HepG2 (cell line): Measurements from ENCODE around the gene IDH3G. TPM values are rescaled to one million over a fixed set of nuclear protein-coding genes. Genes with fewer than 3 reads are reported as not detected.

Experiments used
- CREM ChIP-seq, 2 experiments: sonication (generic) in 1 of 2; formaldehyde crosslinking in 1 of 2; IDR thresholded peaks; 2 replicates each; pipeline versions ENCODE4 v1.4.0 to v1.6.1; 2016 to 2020; ENCODE audit warnings: antibody characterized with exemption in 1 of 2, mild to moderate bottlenecking in 1 of 2, missing genetic modification reagents in 1 of 2
- GATAD2A ChIP-seq: IDR thresholded peaks from 2 replicates; pipeline ENCODE4 v1.6.1; 2016
- HNRNPK ChIP-seq: fragments of 200-400 bp; formaldehyde crosslinking; IDR thresholded peaks from 2 replicates; pipeline ENCODE4 v1.6.1; 2018; ENCODE audit warnings: low read length, low read depth, moderate library complexity, mild to moderate bottlenecking; ENCODE audit not compliant: poor library complexity, severe bottlenecking
- IRF2 ChIP-seq: IDR thresholded peaks from 2 replicates; pipeline ENCODE4 v1.6.1; 2018; ENCODE audit warnings: missing genetic modification reagents, missing compliant biosample characterization
- MTF1 ChIP-seq: sonication (generic); formaldehyde crosslinking; IDR thresholded peaks from 2 replicates; pipeline ENCODE4 v1.5.0; 2020; ENCODE audit warnings: missing genetic modification reagents
- NFIC ChIP-seq: IDR thresholded peaks from 2 replicates; pipeline ENCODE4 v1.6.1; 2012; ENCODE audit warnings: mild to moderate bottlenecking, low read length, inconsistent platforms
- RFX1 ChIP-seq: fragments of 450-650 bp; IDR thresholded peaks from 2 replicates; pipeline ENCODE4 v1.6.1; 2017
- ZFP82 ChIP-seq: sonication (generic); formaldehyde crosslinking; IDR thresholded peaks from 2 replicates; pipeline ENCODE4 v1.5.1; 2020; ENCODE audit warnings: mild to moderate bottlenecking, missing genetic modification reagents, borderline replicate concordance
- ZNF501 ChIP-seq: sonication (generic); formaldehyde crosslinking; IDR thresholded peaks from 2 replicates; pipeline ENCODE4 v1.5.1; 2020; ENCODE audit warnings: mild to moderate bottlenecking, moderate library complexity, missing genetic modification reagents
- ZNF572 ChIP-seq: sonication (generic); formaldehyde crosslinking; IDR thresholded peaks from 2 replicates; pipeline ENCODE4 v1.5.1; 2020; ENCODE audit warnings: mild to moderate bottlenecking, missing genetic modification reagents
- ZNF724P ChIP-seq: sonication (generic); formaldehyde crosslinking; IDR thresholded peaks from 2 replicates; pipeline ENCODE4 v1.8.0; 2022; ENCODE audit warnings: missing genetic modification reagents, borderline replicate concordance
- ZSCAN9 ChIP-seq: IDR thresholded peaks from 2 replicates; pipeline ENCODE4 v1.6.1; 2016; ENCODE audit warnings: borderline replicate concordance
- polyA plus RNA-seq, 8 experiments: library from polyadenylated mRNA; depleted of rRNA in 3 of 8; stranded (reverse) in 7 of 8; unstranded in 1 of 8; fragments of >200 nt; fragmentation: Illumina TruSeq in 4 of 8; extraction: Trizol in 4 of 8; gene quantifications; 2 replicates each; pipeline versions ENCODE4 v1.2.1 to v1.2.3, GENCODE V29; 2011 to 2016; ENCODE audit warnings: low read depth in 4 of 8, missing spikeins in 1 of 8, mixed read lengths in 1 of 8; ENCODE audit not compliant: insufficient read depth in 1 of 8
- total RNA-seq, 5 experiments: library from RNA; depleted of rRNA; stranded (reverse); fragments of >200 nt; fragmentation: Illumina TruSeq; extraction: Trizol; gene quantifications; 2 replicates each; pipeline ENCODE4 v1.2.3, GENCODE V29; 2016; ENCODE audit warnings: low read depth in 1 of 5
- TF ChIP-seq, protein P1 (sequence below): sonication (generic); formaldehyde crosslinking; IDR thresholded peaks from 2 replicates; pipeline ENCODE4 v1.4.0; 2020; ENCODE audit warnings: missing genetic modification reagents
- TF ChIP-seq, protein P2 (sequence below): sonication (generic); formaldehyde crosslinking; IDR thresholded peaks from 2 replicates; pipeline ENCODE4 v1.4.0; 2020; ENCODE audit warnings: mild to moderate bottlenecking, missing genetic modification reagents
- TF ChIP-seq, protein P3 (sequence below): sonication (generic); formaldehyde crosslinking; IDR thresholded peaks from 2 replicates; pipeline ENCODE4 v1.4.0; 2020; ENCODE audit warnings: missing genetic modification reagents, low read depth, mild to moderate bottlenecking, borderline replicate concordance
- TF ChIP-seq, protein P4 (sequence below): sonication (generic); formaldehyde crosslinking; IDR thresholded peaks from 2 replicates; pipeline ENCODE4 v1.5.1; 2020; ENCODE audit warnings: mild to moderate bottlenecking, missing genetic modification reagents, borderline replicate concordance

Gene IDH3G
- total and polyA plus RNA-seq, 2 of the 13 experiments (the other 11 are each of a cell fraction or from before 2014, with no cell fraction given): 18.7 to 35.5 TPM

DNA sequence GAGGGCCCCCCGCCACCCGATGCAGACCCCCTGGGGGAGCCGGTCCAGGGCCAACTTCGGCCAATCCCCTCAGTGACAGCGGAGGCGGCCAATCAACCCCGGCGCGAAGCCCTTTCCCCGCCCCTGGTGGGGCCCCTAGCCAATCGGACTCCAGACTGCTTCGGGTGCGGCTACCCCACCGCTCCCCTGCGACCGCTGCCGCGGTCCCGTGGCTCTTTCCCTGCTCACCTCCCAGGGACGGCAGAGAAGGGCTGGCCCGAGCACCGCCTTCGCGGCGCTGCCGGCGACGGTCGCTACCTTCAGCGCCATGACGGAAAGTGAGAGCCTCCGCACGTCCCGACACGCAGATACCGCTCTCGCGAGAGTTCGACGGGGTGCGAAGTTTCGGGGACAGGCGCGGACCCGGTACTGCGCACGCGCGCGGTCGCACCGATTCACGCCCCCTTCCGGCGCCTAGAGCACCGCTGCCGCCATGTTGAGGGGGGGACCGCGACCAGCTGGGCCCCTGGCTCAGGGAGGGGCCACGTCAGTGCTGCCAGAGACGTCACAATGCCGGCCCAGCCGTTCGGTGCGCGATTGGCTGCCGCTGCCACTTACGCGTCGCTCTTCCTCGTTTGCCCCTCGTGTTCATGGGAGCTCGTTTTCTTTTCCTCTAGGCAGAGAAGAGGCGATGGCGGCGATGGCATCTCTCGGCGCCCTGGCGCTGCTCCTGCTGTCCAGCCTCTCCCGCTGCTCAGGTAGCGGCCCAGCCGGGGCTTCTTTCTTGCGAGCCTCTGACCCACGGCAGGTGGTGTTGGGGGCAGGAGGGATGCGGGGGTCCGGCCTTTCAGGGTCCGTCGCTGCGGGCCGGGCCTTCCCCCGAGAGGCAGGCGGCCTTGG, at the start of gene IDH3G, which contains the start of gene SSR4 (continued):
- TF ChIP-seq, protein P1, sequence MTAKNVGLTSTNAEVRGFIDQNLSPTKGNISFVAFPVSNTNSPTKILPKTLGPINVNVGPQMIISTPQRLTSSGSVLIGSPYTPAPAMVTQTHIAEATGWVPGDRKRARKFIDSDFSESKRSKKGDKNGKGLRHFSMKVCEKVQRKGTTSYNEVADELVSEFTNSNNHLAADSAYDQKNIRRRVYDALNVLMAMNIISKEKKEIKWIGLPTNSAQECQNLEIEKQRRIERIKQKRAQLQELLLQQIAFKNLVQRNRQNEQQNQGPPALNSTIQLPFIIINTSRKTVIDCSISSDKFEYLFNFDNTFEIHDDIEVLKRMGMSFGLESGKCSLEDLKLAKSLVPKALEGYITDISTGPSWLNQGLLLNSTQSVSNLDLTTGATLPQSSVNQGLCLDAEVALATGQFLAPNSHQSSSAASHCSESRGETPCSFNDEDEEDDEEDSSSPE (CRISPR knock-in tag): peak; percentile 34; the same call in 1 of the 2 replicates
- TF ChIP-seq, protein P2, sequence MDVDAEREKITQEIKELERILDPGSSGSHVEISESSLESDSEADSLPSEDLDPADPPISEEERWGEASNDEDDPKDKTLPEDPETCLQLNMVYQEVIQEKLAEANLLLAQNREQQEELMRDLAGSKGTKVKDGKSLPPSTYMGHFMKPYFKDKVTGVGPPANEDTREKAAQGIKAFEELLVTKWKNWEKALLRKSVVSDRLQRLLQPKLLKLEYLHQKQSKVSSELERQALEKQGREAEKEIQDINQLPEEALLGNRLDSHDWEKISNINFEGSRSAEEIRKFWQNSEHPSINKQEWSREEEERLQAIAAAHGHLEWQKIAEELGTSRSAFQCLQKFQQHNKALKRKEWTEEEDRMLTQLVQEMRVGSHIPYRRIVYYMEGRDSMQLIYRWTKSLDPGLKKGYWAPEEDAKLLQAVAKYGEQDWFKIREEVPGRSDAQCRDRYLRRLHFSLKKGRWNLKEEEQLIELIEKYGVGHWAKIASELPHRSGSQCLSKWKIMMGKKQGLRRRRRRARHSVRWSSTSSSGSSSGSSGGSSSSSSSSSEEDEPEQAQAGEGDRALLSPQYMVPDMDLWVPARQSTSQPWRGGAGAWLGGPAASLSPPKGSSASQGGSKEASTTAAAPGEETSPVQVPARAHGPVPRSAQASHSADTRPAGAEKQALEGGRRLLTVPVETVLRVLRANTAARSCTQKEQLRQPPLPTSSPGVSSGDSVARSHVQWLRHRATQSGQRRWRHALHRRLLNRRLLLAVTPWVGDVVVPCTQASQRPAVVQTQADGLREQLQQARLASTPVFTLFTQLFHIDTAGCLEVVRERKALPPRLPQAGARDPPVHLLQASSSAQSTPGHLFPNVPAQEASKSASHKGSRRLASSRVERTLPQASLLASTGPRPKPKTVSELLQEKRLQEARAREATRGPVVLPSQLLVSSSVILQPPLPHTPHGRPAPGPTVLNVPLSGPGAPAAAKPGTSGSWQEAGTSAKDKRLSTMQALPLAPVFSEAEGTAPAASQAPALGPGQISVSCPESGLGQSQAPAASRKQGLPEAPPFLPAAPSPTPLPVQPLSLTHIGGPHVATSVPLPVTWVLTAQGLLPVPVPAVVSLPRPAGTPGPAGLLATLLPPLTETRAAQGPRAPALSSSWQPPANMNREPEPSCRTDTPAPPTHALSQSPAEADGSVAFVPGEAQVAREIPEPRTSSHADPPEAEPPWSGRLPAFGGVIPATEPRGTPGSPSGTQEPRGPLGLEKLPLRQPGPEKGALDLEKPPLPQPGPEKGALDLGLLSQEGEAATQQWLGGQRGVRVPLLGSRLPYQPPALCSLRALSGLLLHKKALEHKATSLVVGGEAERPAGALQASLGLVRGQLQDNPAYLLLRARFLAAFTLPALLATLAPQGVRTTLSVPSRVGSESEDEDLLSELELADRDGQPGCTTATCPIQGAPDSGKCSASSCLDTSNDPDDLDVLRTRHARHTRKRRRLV: 0 out of 2 replicates have a peak, but pooled peaks have one; percentile 53
- TF ChIP-seq ZSCAN9 (peak; percentile 23; the same call in 1 of the 2 replicates), ZNF724P (CRISPR knock-in tag) (no peak), NFIC (no peak), RFX1 (no peak), GATAD2A (no peak), CREM (IDR thresholded peaks at IDR 0.05) (peak; percentile 72), CREM (CRISPR knock-in tag; IDR thresholded peaks at IDR 0.05) (no peak), IRF2 (CRISPR knock-in tag) (peak; percentile 40; the same call in 1 of the 2 replicates), HNRNPK (peak; percentile 63), ZFP82 (CRISPR knock-in tag) (no peak), MTF1 (CRISPR knock-in tag) (no peak), ZNF572 (CRISPR knock-in tag) (no peak), ZNF501 (CRISPR knock-in tag) (no peak; the same call in none of the 2 replicates)
- TF ChIP-seq, protein P3, sequence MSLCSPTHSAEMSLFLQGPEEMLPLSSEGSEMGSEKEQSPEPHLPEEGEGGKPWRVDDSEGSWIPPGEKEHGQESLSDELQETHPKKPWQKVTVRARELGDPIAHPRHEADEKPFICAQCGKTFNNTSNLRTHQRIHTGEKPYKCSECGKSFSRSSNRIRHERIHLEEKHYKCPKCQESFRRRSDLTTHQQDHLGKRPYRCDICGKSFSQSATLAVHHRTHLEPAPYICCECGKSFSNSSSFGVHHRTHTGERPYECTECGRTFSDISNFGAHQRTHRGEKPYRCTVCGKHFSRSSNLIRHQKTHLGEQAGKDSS: no peak
- TF ChIP-seq, protein P4, sequence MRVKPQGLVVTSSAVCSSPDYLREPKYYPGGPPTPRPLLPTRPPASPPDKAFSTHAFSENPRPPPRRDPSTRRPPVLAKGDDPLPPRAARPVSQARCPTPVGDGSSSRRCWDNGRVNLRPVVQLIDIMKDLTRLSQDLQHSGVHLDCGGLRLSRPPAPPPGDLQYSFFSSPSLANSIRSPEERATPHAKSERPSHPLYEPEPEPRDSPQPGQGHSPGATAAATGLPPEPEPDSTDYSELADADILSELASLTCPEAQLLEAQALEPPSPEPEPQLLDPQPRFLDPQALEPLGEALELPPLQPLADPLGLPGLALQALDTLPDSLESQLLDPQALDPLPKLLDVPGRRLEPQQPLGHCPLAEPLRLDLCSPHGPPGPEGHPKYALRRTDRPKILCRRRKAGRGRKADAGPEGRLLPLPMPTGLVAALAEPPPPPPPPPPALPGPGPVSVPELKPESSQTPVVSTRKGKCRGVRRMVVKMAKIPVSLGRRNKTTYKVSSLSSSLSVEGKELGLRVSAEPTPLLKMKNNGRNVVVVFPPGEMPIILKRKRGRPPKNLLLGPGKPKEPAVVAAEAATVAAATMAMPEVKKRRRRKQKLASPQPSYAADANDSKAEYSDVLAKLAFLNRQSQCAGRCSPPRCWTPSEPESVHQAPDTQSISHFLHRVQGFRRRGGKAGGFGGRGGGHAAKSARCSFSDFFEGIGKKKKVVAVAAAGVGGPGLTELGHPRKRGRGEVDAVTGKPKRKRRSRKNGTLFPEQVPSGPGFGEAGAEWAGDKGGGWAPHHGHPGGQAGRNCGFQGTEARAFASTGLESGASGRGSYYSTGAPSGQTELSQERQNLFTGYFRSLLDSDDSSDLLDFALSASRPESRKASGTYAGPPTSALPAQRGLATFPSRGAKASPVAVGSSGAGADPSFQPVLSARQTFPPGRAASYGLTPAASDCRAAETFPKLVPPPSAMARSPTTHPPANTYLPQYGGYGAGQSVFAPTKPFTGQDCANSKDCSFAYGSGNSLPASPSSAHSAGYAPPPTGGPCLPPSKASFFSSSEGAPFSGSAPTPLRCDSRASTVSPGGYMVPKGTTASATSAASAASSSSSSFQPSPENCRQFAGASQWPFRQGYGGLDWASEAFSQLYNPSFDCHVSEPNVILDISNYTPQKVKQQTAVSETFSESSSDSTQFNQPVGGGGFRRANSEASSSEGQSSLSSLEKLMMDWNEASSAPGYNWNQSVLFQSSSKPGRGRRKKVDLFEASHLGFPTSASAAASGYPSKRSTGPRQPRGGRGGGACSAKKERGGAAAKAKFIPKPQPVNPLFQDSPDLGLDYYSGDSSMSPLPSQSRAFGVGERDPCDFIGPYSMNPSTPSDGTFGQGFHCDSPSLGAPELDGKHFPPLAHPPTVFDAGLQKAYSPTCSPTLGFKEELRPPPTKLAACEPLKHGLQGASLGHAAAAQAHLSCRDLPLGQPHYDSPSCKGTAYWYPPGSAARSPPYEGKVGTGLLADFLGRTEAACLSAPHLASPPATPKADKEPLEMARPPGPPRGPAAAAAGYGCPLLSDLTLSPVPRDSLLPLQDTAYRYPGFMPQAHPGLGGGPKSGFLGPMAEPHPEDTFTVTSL: no peak
